Nephron progenitor cell (in vitro differentiated cells): ENCODE measurements around the gene SPATA25.

Source experiments
- DNase-seq: peaks from one replicate; pipeline ENCODE4 v3.0.0; 2021
- H3K27ac Mint-ChIP-seq: 2 replicates; pipeline ENCODE4 v1.8.0; 2021; ENCODE audit warnings: mild to moderate bottlenecking, moderate library complexity, mixed read lengths
- H3K27me3 Mint-ChIP-seq: 2 replicates; pipeline ENCODE4 v1.8.0; 2021; ENCODE audit warnings: mild to moderate bottlenecking, low read depth, mixed read lengths; ENCODE audit not compliant: poor library complexity
- H3K36me3 Mint-ChIP-seq: 2 replicates; pipeline ENCODE4 v1.8.0; 2021; ENCODE audit warnings: low read depth, mixed read lengths
- H3K4me1 Mint-ChIP-seq: 2 replicates; pipeline ENCODE4 v1.8.0; 2021; ENCODE audit warnings: mixed read lengths
- H3K4me3 Mint-ChIP-seq: 2 replicates; pipeline ENCODE4 v1.8.0; 2021; ENCODE audit warnings: mild to moderate bottlenecking, moderate library complexity, mixed read lengths
- H3K9me3 Mint-ChIP-seq: 2 replicates; pipeline ENCODE4 v1.8.0; 2021; ENCODE audit warnings: mild to moderate bottlenecking, moderate library complexity, mixed read lengths
- TF ChIP-seq, protein P1 (sequence below): fragments of 200-600 bp; sonication (generic); IDR thresholded peaks from 2 replicates; pipeline ENCODE4 v1.5.0; 2021; ENCODE audit warnings: antibody characterized with exemption

The SPATA25 gene

DNA sequence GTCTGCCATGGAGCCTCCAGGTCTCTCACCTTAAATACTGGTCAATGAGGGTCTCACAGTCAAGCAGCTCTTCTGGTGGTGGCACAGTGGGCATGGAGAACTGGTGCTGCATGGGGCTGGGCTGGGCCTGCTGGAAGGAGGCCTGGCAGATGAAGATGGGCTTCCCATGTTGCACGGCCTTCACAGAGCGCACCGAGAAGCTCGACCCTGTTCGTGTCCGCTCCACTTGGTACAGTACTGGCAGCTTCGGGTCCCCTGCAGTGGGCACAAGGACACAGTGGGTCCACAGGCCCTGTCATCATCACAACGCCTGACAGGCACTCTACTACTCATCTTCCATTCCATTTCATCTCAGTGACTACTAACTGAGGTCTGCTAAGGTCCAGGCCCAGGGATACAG is 39.0 kb downstream of the SPATA25 start:
- Mint-ChIP-seq H3K9me3 (no peaks in the 10 kb centered on the region), H3K4me3 (no peak overlapping the region), H3K27ac (no peak overlapping the region), H3K36me3 (peaks cover 30% of the 10 kb centered on the region), H3K4me1 (peaks cover 4% of the 10 kb centered on the region), H3K27me3 (no peaks in the 10 kb centered on the region)
- TF ChIP-seq, protein P1, sequence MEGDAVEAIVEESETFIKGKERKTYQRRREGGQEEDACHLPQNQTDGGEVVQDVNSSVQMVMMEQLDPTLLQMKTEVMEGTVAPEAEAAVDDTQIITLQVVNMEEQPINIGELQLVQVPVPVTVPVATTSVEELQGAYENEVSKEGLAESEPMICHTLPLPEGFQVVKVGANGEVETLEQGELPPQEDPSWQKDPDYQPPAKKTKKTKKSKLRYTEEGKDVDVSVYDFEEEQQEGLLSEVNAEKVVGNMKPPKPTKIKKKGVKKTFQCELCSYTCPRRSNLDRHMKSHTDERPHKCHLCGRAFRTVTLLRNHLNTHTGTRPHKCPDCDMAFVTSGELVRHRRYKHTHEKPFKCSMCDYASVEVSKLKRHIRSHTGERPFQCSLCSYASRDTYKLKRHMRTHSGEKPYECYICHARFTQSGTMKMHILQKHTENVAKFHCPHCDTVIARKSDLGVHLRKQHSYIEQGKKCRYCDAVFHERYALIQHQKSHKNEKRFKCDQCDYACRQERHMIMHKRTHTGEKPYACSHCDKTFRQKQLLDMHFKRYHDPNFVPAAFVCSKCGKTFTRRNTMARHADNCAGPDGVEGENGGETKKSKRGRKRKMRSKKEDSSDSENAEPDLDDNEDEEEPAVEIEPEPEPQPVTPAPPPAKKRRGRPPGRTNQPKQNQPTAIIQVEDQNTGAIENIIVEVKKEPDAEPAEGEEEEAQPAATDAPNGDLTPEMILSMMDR, result no peak
- no peak for DNase-seq

DNA sequence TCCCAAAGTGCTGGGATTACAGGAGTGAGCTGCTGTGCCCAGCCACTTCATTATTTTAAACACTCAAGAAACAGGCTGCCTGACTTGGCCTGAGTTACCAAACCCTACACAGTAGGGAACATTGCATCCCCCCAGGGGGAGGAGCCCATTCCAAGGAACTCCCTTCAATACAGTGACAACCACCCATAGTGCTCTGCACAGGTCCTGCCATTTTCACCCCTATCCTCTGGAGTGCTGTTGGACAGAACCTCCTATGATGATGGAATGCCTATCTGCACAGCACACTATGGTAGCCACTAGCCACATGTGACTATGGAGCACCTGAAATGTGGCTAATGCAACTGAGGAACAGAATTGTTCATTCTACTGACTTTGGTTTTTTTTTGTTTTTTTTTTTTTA is 42.0 kb downstream of the SPATA25 start:
- no peak overlapping the region for H3K4me3 Mint-ChIP-seq
- DNase-seq, result no peak
- no peaks in the 10 kb centered on the region for H3K27me3 Mint-ChIP-seq
- no peak overlapping the region for H3K27ac Mint-ChIP-seq
- TF ChIP-seq, protein P1, result no peak
- peaks cover 12% of the 10 kb centered on the region for H3K4me1 Mint-ChIP-seq
- no peaks in the 10 kb centered on the region for H3K9me3 Mint-ChIP-seq
- H3K36me3 Mint-ChIP-seq, result peaks cover 30% of the 10 kb centered on the region

GRCh38 chr20:45843506-45843905 is 43.9 kb downstream of the SPATA25 start:
- Mint-ChIP-seq H3K27me3 (no peaks in the 10 kb centered on the region), H3K9me3 (no peaks in the 10 kb centered on the region), H3K27ac (peak overlapping the region; percentile 32), H3K4me3 (no peak overlapping the region), H3K36me3 (peaks cover 28% of the 10 kb centered on the region), H3K4me1 (peaks cover 12% of the 10 kb centered on the region)
- DNase-seq, result no peak
- TF ChIP-seq, protein P1, result no peak

DNA sequence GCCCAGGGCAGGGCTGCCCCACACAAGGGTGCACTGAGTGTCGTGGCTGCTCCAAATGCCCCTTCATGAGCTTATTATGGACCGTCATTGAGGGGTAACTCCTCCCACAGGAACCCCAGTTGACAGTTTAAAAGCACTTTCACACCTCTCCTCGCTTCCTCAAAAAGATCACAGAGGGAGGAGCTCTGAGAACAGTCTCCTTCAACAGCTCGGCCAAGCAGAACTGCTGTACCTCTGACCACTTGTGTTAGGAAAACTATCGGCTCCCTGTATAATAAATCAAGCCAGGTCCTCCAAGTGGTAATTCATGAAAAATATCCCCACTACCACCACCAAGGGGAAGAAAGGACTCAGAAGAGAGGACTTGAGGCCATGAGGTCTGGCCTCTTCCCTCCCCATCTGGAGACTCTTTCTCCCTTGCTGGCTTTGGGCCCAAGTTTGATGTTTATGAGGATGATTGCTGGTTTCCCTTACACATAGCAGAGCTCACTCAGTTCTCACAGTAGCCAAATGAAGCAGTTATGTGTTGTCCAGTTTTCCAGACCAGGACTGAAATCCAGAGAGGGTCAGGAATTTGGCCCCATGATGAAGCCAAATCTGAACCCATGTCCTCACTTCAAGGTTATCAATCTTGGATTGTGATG is 45.1 kb downstream of the SPATA25 start:
- H3K4me3 Mint-ChIP-seq, result no peak overlapping the region
- peaks cover 28% of the 10 kb centered on the region for H3K36me3 Mint-ChIP-seq
- H3K27me3 Mint-ChIP-seq, result no peaks in the 10 kb centered on the region
- no peak for DNase-seq
- H3K4me1 Mint-ChIP-seq, result peaks cover 12% of the 10 kb centered on the region
- H3K9me3 Mint-ChIP-seq, result no peaks in the 10 kb centered on the region
- H3K27ac Mint-ChIP-seq, result peak overlapping the region; percentile 74
- TF ChIP-seq, protein P1, result no peak

- Mint-ChIP-seq H3K27ac (peak overlapping the region; percentile 74), H3K9me3 (no peaks in the 10 kb centered on the region), H3K4me3 (no peak overlapping the region), H3K36me3 (peaks cover 34% of the 10 kb centered on the region), H3K27me3 (no peaks in the 10 kb centered on the region), H3K4me1 (peaks cover 18% of the 10 kb centered on the region)
- no peak for DNase-seq
- TF ChIP-seq, protein P1, result no peak
Observed at GRCh38 chr20:45841407-45842129, 45.9 kb downstream of the SPATA25 start.
